SH-SY5Y (cell line): ENCODE measurements around the gene PRKCB.

Experiments
- GATA2 ChIP-seq: IDR thresholded peaks from 2 replicates; pipeline ENCODE4 v1.6.1; 2011; ENCODE audit warnings: mild to moderate bottlenecking, low read depth, low read length
- GATA3 ChIP-seq: IDR thresholded peaks from 2 replicates; pipeline ENCODE4 v1.6.1; 2011; ENCODE audit warnings: low read depth, mild to moderate bottlenecking, low read length, moderate library complexity

DNA sequence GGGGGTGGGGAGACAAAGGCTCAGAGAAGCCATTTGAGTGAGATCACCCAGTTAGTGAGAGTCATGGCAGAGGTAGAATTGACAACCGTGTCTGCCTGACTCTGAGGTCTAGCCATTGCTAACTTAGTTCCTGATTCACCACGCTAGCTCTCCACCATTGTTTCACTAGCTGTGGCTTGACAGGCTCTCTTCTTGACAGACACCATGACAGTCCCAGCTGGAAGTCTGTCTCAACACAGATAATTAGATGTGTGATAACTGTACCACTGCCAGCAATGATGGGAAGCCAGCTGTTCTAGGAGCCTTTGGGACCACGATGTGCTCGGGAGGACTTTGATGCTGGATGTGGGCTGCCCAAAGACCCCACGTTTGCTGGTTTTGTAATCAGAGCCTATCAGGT is 249.9 kb downstream of the PRKCB start:
- no peak for TF ChIP-seq GATA2
- TF ChIP-seq GATA3, result no peak
